ENCODE measurements around the gene COA3.

Gene COA3

GRCh38 chr17:42817866-42818265 lies 19.4 kb upstream of the COA3 start:
- DNase-seq (ENCODE audit: low read depth) = no peak

DNA sequence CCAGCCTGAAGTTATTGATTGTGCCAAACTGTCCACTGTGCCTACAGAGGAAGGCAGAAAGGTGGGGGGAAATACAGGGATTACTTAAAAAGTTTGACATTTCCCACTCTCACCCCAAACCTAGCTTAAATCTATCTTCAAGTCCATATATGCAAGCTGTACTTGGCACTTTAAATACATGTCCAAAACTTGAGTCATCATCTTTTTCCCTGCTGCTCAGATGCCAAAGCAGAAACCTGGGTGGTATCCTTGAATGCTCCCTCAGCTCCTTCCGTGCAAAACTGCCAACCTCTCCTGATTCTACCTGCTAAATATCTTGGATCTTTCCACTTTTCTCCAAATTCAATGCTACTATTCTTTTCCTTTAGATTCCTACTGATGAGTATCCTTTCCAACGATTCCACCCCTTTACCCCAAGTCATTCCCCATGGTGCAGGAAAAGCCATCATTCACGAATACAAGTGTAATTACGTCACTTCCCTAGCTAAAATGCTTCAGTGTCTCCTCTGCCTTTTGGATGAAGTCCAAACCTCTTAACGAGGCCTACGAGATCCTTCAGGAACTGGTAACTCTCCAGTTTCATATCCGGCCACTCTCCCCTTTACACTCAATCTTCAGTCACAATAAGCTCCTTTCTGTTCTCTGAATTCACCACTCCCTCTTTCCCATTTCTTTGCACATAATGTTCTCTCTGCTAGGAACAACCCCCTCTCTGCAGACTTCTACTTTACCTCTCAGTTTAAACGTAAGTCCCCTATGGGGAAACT lies 16.3 kb upstream of the COA3 start:
- DNase-seq (ENCODE audit: low read depth) = peak; percentile 90

- DNase-seq (ENCODE audit: low read depth) = peak; percentile 67
Measured at GRCh38 chr17:42809250-42809649, 10.7 kb upstream of the COA3 start.

- DNase-seq (ENCODE audit: low read depth) = no peak
Measured at GRCh38 chr17:42806249-42806648, 7.7 kb upstream of the COA3 start.

GRCh38 chr17:42804918-42805367 lies 6.4 kb upstream of the COA3 start:
- DNase-seq (ENCODE audit: low read depth) = no peak

GRCh38 chr17:42803074-42803883 lies 4.8 kb upstream of the COA3 start:
- DNase-seq (ENCODE audit: low read depth) = no peak

GRCh38 chr17:42798011-42798382 lies 507 bp downstream of the COA3 start:
- no peak for DNase-seq (ENCODE audit: low read depth)

DNA sequence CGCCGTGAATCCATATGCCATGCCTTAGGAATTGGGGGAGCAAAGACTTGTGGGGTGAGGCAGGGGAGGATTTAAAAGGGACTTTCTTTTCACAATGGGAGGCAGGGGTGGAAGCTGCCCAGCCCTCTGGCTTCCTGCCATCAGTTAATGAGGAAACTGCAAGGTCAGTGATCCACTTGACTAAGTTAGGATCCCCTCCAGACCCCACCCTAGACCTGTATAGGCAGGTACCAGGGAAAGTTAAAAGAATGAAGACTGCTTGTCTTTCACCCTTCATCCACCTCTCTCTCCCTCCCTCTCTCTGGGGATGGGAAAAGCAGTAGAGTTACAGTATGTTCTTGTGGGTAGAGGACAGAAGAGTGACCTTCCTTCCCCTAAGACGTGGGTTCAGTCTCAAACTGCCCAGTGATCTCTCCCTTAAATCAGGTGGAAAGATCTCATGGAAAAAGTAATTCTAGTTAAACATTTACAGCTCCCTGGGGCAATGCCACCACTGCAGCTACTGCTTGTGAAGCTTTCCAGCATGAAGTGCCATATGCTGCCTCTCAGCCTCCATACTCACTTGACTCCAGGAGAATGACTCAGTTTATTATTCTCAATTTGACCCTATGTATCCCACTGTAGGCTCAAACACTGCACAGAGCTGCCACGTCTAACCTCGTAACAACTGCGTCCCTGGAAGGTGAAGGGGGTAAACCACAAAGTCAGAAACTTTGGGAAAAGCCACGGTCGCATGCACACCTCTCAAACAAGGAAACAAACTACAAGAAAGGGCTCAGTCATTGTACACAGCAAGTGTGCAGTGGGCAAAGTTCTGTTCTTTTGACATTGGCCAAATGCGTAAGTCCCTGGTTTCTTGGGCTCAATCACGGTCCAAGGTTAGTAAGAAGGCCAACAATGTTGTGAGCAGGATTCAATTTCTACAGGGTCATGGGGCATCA lies 1.2 kb downstream of the COA3 start:
- DNase-seq (ENCODE audit: low read depth) = no peak

GRCh38 chr17:42796066-42796758 lies 2.3 kb downstream of the COA3 start:
- DNase-seq (ENCODE audit: low read depth) = no peak

- no peak for DNase-seq (ENCODE audit: low read depth)
Measured at GRCh38 chr17:42795465-42795864, 3.0 kb downstream of the COA3 start.

- no peak for DNase-seq (ENCODE audit: low read depth)
Measured at GRCh38 chr17:42795061-42795460, 3.4 kb downstream of the COA3 start.

GRCh38 chr17:42792545-42792944 lies 6.0 kb downstream of the COA3 start:
- DNase-seq (ENCODE audit: low read depth) = no peak

DNA sequence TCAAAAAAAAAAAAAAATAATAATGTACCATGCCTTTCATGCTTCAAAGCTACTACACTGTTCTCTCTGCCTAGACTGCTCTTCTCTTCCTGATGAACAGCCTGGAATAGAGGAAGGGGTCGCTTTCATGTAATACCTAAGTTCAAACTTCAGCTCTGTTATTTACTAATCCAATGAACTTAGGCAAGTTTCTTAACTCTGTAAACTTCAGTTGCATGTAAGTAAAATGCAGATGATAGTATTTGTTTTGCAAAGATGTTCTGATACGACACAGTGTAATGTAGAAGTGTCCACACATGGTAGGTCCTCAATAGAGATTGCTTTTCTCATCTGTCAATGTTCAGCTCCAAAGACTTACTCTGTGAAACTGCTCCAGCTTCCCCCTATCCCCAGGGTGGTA lies 6.6 kb downstream of the COA3 start:
- no peak for DNase-seq (ENCODE audit: low read depth)

- no peak for DNase-seq (ENCODE audit: low read depth)
Measured at GRCh38 chr17:42787266-42787665, 11.2 kb downstream of the COA3 start.

- DNase-seq (ENCODE audit: low read depth) = no peak
Measured at GRCh38 chr17:42784811-42785592, 13.5 kb downstream of the COA3 start.

DNA sequence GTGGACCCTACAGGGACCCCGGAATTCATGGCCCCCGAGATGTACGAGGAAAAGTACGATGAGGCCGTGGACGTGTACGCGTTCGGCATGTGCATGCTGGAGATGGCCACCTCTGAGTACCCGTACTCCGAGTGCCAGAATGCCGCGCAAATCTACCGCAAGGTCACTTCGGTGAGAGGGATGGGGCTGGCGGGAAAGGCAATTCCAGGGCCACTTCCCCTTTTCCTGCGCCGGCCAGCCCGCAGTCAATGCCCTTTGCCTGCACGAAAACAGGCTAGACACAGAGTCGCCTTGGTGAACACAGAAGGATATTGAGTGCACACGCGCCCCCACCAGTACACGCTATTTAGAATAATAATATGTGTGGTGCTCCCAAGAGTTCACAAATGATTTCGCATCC lies 14.1 kb downstream of the COA3 start:
- no peak for DNase-seq (ENCODE audit: low read depth)

DNA sequence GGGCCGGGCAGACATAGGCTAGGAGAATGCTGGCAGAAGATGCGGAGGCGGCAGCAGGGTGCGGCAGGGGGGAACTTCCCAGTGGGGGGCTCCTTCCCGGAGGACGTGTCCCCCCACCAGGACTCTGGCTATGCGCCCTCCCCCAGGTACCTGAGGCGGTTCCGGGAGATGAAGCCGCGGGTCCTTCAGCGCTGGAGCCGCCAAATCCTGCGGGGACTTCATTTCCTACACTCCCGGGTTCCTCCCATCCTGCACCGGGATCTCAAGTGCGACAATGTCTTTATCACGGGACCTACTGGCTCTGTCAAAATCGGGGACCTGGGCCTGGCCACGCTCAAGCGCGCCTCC lies 14.7 kb downstream of the COA3 start:
- no peak for DNase-seq (ENCODE audit: low read depth)

DNA sequence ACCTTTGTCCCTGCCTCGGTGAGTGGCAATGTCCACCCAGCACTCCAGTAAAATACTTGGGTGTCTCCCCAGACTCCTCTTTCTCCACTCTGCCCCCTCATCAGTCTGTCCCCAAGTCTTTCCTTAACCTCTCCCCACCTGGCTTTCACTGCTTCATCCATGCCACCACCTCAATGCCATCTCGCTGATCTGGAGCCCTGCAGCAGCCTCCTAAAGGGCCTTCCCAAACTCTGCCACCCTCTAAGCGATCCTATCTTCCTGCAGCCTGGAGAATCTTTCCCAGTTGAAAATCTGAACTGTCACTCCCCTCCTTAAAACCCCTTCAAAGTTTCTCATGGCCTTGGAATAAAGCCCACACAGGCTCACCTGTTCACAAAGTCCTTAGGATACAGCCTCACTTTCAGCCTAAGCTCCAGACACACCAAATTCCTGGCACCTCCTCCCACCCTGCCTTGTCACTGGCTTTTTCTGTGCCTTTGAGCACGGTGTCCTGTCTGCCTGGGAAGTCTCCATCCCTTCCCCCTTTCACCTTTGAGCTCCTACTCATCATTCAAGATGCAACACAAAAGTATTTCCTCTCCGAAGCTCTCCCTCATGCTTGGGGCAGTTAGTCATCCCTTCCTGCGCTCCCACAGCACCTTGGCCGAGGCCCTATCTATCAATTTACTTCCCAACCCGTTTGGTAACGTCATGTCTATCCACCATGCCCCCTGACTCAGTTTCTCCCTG lies 15.3 kb downstream of the COA3 start:
- no peak for DNase-seq (ENCODE audit: low read depth)

DNA sequence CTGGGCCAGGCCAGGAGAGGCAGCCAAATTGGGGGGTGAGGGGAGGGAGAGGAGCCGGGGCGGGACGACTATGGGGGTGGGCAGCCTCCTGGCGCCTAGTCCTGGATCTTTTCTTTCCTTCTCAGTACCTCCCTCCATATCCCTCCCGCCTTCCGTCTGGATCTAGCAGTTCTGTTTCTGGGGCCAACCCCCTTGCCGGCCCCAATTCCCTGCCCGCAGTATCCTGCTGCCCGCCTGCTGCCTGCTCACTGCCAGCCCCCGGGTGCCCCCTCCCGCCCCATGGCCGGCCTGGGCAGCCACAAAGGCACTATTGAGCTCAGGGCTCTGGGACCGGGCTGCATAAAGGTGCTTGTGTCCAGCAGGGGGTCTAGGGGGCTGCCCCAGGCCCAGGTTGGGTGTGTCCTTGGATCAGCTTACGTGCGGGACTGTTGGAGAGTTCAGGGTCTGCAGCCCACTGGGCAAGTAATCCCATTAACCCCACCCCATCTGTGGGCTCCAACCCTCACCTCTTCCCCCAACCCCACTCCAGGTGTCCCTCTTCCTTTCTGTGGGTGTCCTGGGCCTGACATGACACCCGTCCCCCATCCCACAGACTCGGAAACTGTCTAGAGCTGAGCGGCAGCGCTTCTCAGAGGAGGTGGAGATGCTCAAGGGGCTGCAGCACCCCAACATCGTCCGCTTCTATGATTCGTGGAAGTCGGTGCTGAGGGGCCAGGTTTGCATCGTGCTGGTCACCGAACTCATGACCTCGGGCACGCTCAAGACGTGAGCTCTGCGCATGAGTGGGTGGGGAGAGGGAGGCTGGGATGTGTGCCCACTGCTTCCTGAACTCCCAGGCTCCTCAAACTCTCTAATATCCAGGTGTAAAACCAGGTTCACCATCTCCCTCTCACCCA lies 16.1 kb downstream of the COA3 start:
- no peak for DNase-seq (ENCODE audit: low read depth)

All from stromal cell of bone marrow (primary cell).